CD14-positive monocyte (primary cell): ENCODE results near the gene DMRTC2. TPM values are rescaled to one million over a fixed set of nuclear protein-coding genes. Genes with fewer than 3 reads are reported as not detected.

Experiments used
- DNase-seq, 3 donors: peaks; one replicate each; pipeline ENCODE4 v3.0.0-alpha.2; 2011 to 2022
- H2AFZ ChIP-seq: 2 replicates; pipeline ENCODE4 v1.6.0; 2012; ENCODE audit warnings: mild to moderate bottlenecking, low read depth, low read length, inconsistent platforms; ENCODE audit not compliant: insufficient read depth, poor library complexity, severe bottlenecking
- H3K27ac ChIP-seq, 2 donors: 1 replicate in 1 of 2; 2 replicates in 1 of 2; pipeline ENCODE4 v1.5.1; 2012 to 2013; ENCODE audit warnings: low read length in 2 of 2, control low read depth in 1 of 2, inconsistent platforms in 1 of 2, low read depth in 1 of 2, mild to moderate bottlenecking in 1 of 2
- H3K27me3 ChIP-seq, 2 donors: one replicate each; pipeline versions ENCODE4 v1.6.0 to v1.6.1; 2011 to 2013; ENCODE audit warnings: low read length in 2 of 2; ENCODE audit not compliant: control insufficient read depth in 2 of 2, insufficient read depth in 2 of 2
- H3K36me3 ChIP-seq, 2 donors: replicated peaks in 1 of 2; 1 replicate in 1 of 2; 2 replicates in 1 of 2; pipeline versions ENCODE4 v1.5.1 to v1.6.1; 2012 to 2013; ENCODE audit warnings: low read length in 2 of 2, control low read depth in 1 of 2, inconsistent platforms in 1 of 2, mild to moderate bottlenecking in 1 of 2; ENCODE audit not compliant: insufficient read depth in 2 of 2, control insufficient read depth in 1 of 2
- H3K4me1 ChIP-seq, 2 donors: 1 replicate in 1 of 2; 2 replicates in 1 of 2; pipeline versions ENCODE4 v1.5.1 to v1.6.1; 2012 to 2013; ENCODE audit warnings: low read length in 2 of 2, control low read depth in 1 of 2, inconsistent platforms in 1 of 2, mild to moderate bottlenecking in 1 of 2, moderate library complexity in 1 of 2; ENCODE audit not compliant: insufficient read depth in 2 of 2, control insufficient read depth in 1 of 2
- H3K4me2 ChIP-seq: replicated peaks from 2 replicates; pipeline ENCODE3; 2012; ENCODE audit warnings: low read length, moderate library complexity, mild to moderate bottlenecking; ENCODE audit not compliant: poor library complexity, severe bottlenecking; ENCODE audit errors: extremely low read depth
- H3K4me3 ChIP-seq, 3 experiments: fragments of 200-600 bp in 1 of 3; sonication (generic) in 1 of 3; replicated peaks in 1 of 3; 1 replicate in 2 of 3; 2 replicates in 1 of 3; pipeline ENCODE4 v1.5.1; 2011 to 2013; ENCODE audit warnings: low read length in 3 of 3, mild to moderate bottlenecking in 3 of 3, control low read depth in 2 of 3, low read depth in 2 of 3, inconsistent platforms in 1 of 3, moderate library complexity in 1 of 3
- H3K79me2 ChIP-seq: 2 replicates; pipeline ENCODE4 v1.6.0; 2012; ENCODE audit warnings: mild to moderate bottlenecking, control low read depth, inconsistent platforms, low read length, moderate library complexity; ENCODE audit not compliant: insufficient read depth
- H3K9ac ChIP-seq: 2 replicates; pipeline ENCODE4 v1.6.0; 2017; ENCODE audit warnings: low read length, mild to moderate bottlenecking; ENCODE audit not compliant: insufficient read depth, poor library complexity, severe bottlenecking
- H3K9me3 ChIP-seq, 2 donors: replicated peaks in 1 of 2; 1 replicate in 1 of 2; 2 replicates in 1 of 2; pipeline versions ENCODE4 v1.5.1 to v1.6.1; 2012 to 2013; ENCODE audit warnings: low read length in 2 of 2, control low read depth in 1 of 2; ENCODE audit not compliant: control insufficient read depth in 1 of 2, insufficient read depth in 1 of 2
- H4K20me1 ChIP-seq: 2 replicates; pipeline ENCODE4 v1.6.0; 2012; ENCODE audit warnings: mild to moderate bottlenecking, low read length, control low read depth, moderate library complexity; ENCODE audit not compliant: insufficient read depth
- H3K27ac Mint-ChIP-seq, 7 donors: one replicate each; pipeline ENCODE4 v1.8.0; 2020; ENCODE audit warnings: mild to moderate bottlenecking in 7 of 7, mixed read lengths in 7 of 7, moderate library complexity in 6 of 7, inconsistent platforms in 2 of 7
- H3K27me3 Mint-ChIP-seq, 3 donors: one replicate each; pipeline ENCODE4 v1.8.0; 2021 to 2022; ENCODE audit warnings: low read depth in 3 of 3, mild to moderate bottlenecking in 3 of 3, mixed read lengths in 3 of 3, moderate library complexity in 3 of 3, inconsistent platforms in 1 of 3
- H3K36me3 Mint-ChIP-seq, 2 donors: one replicate each; pipeline ENCODE4 v1.8.0; 2020; ENCODE audit warnings: mixed read lengths in 2 of 2, inconsistent platforms in 1 of 2, mild to moderate bottlenecking in 1 of 2
- H3K4me1 Mint-ChIP-seq: one replicate; pipeline ENCODE4 v1.8.0; 2020; ENCODE audit warnings: mild to moderate bottlenecking, mixed read lengths
- H3K4me3 Mint-ChIP-seq, 2 donors: one replicate each; pipeline ENCODE4 v1.8.0; 2020; ENCODE audit warnings: mild to moderate bottlenecking in 2 of 2, mixed read lengths in 2 of 2, moderate library complexity in 1 of 2
- H3K9me3 Mint-ChIP-seq, 7 donors: one replicate each; pipeline ENCODE4 v1.8.0; 2020 to 2022; ENCODE audit warnings: mixed read lengths in 7 of 7, mild to moderate bottlenecking in 6 of 7, moderate library complexity in 6 of 7, inconsistent platforms in 2 of 7
- CTCF ChIP-seq: fragments of 200-600 bp; IDR thresholded peaks from one replicate; pipeline ENCODE4 v1.8.0; 2022; ENCODE audit warnings: antibody characterized with exemption, mild to moderate bottlenecking
- WGBS: methylation state at CpG from one replicate; pipeline ENCODE4 v1.1.5; 2013; ENCODE audit warnings: missing lambda C conversion rate; ENCODE audit not compliant: insufficient coverage; 5-methylcytosine and 5-hydroxymethylcytosine counted together
- intact Hi-C, 2 donors: fragments of 100-400 bp; cut with micrococcal nuclease; formaldehyde crosslinking; loops; one replicate each; pipeline versions ENCODE4 v1.15.0 to v1.15.1; 2023
- polyA plus RNA-seq, 3 donors: library from polyadenylated mRNA; depleted of rRNA in 1 of 3; unstranded in 2 of 3; stranded (reverse) in 1 of 3; fragments of 300-500 nt in 2 of 3; fragments of >200 nt in 1 of 3; fragmentation: Illumina TruSeq in 2 of 3; gene quantifications; 1 replicate in 2 of 3; 2 replicates in 1 of 3; pipeline ENCODE4 v1.2.3, GENCODE V29; 2012 to 2021

The DMRTC2 gene
- polyA plus RNA-seq, 3 donors = not detected

- Histone ChIP-seq H3K27ac (no peak overlapping the region), H3K4me2 (no peak overlapping the region), H3K9ac (no peak overlapping the region), H3K4me3 (no peak overlapping the region), H3K9me3 (no peaks in the 10 kb centered on the region), H4K20me1 (no peaks in the 10 kb centered on the region), H3K79me2 (no peaks in the 10 kb centered on the region), H3K27me3 (no peaks in the 10 kb centered on the region), H2AFZ (no peak overlapping the region), H3K36me3 (no peaks in the 10 kb centered on the region), H3K4me1 (peaks cover 80 to 90% of the 10 kb centered on the region in 2 donors)
- no peak for DNase-seq
- Mint-ChIP-seq H3K4me3 (no peak overlapping the region), H3K4me1 (peaks cover 88% of the 10 kb centered on the region), H3K36me3 (peaks cover 11 to 31% of the 10 kb centered on the region in 2 donors), H3K27me3 (peaks cover 2 to 3% (median 3%) of the 10 kb centered on the region in 3 donors), H3K9me3 (peaks cover 0 to 3% (median 0%) of the 10 kb centered on the region in 7 donors), H3K27ac (peak overlapping the region in 2 of 7 donors; percentile 10 to 12)
- TF ChIP-seq CTCF = no peak
- 94% methylated on average over 2 of the region's 3 CpGs for WGBS
- intact Hi-C loops = no loop called here
Observed at GRCh38 chr19:41807176-41807575, 37.7 kb upstream of the DMRTC2 start.

- H3K36me3 ChIP-seq = no peaks in the 10 kb centered on the region
- H3K27me3 Mint-ChIP-seq = peaks cover 2 to 6% (median 3%) of the 10 kb centered on the region in 3 donors
- TF ChIP-seq CTCF = no peak
- no peaks in the 10 kb centered on the region for H4K20me1 ChIP-seq
- peak overlapping the region; percentile 67 for H3K4me2 ChIP-seq
- H2AFZ ChIP-seq = peak overlapping the region; percentile 58
- peak overlapping the region; percentile 87 to 95 (median 93) for H3K27ac Mint-ChIP-seq
- no peaks in the 10 kb centered on the region for H3K27me3 ChIP-seq
- peak overlapping the region; percentile 88 for H3K27ac ChIP-seq
- peaks cover 13 to 39% of the 10 kb centered on the region in 2 donors for H3K36me3 Mint-ChIP-seq
- DNase-seq = peak; percentile 69 to 74 (median 71)
- 8% methylated on average over 10 of the region's 16 CpGs for WGBS
- peaks cover 76% of the 10 kb centered on the region for H3K4me1 Mint-ChIP-seq
- H3K4me3 Mint-ChIP-seq = peak overlapping the region; percentile 65 to 84
- H3K4me1 ChIP-seq = peaks cover 72 to 75% of the 10 kb centered on the region in 2 donors
- H3K9me3 Mint-ChIP-seq = peaks cover 0 to 3% (median 0%) of the 10 kb centered on the region in 7 donors
- H3K4me3 ChIP-seq = peak overlapping the region in 1 of 3 experiments; percentile 65
- intact Hi-C loops = no loop called here
- no peaks in the 10 kb centered on the region for H3K9me3 ChIP-seq
- no peaks in the 10 kb centered on the region for H3K79me2 ChIP-seq
- H3K9ac ChIP-seq = peak overlapping the region; percentile 10
Observed at GRCh38 chr19:41808663-41809566, 35.9 kb upstream of the DMRTC2 start.
